ENCODE measurements around the gene POLR3K. TPM values are rescaled to one million over a fixed set of nuclear protein-coding genes. Genes with fewer than 3 reads are reported as not detected.

The POLR3K gene
- total RNA-seq, 1 experiment from 2014 or later = 29.3 TPM

- ChIA-PET CTCF (no interaction called here), POLR2A (no interaction called here)
- H3K27me3 ChIP-seq (replicated peaks; ENCODE audit: control insufficient read depth, insufficient read depth, low read length) = no peaks in the 10 kb centered on the region
- H3K36me3 Mint-ChIP-seq (ENCODE audit: insufficient read depth, unreplicated experiment) = peaks cover 32% of the 10 kb centered on the region
- H3K4me1 ChIP-seq = no peaks in the 10 kb centered on the region
- no peak overlapping the region for H3K27ac Mint-ChIP-seq (ENCODE audit: unreplicated experiment)
- no peak overlapping the region for H3K4me3 ChIP-seq (ENCODE audit: low read depth, low read length)
- no peaks in the 10 kb centered on the region for H3K27me3 Mint-ChIP-seq (ENCODE audit: insufficient read depth, unreplicated experiment)
- H3K36me3 ChIP-seq (ENCODE audit: control insufficient read depth, insufficient read depth, low read length) = no peaks in the 10 kb centered on the region; the same call in none of the 2 replicates
- DNase-seq = no peak
- H3K9me3 Mint-ChIP-seq (ENCODE audit: unreplicated experiment) = no peaks in the 10 kb centered on the region
- BruUV-seq (replicated peaks) = no TSS peak
- TF ChIP-seq, protein P1, sequence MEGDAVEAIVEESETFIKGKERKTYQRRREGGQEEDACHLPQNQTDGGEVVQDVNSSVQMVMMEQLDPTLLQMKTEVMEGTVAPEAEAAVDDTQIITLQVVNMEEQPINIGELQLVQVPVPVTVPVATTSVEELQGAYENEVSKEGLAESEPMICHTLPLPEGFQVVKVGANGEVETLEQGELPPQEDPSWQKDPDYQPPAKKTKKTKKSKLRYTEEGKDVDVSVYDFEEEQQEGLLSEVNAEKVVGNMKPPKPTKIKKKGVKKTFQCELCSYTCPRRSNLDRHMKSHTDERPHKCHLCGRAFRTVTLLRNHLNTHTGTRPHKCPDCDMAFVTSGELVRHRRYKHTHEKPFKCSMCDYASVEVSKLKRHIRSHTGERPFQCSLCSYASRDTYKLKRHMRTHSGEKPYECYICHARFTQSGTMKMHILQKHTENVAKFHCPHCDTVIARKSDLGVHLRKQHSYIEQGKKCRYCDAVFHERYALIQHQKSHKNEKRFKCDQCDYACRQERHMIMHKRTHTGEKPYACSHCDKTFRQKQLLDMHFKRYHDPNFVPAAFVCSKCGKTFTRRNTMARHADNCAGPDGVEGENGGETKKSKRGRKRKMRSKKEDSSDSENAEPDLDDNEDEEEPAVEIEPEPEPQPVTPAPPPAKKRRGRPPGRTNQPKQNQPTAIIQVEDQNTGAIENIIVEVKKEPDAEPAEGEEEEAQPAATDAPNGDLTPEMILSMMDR (IDR thresholded peaks at IDR 0.05; ENCODE audit: insufficient read depth in 1 of 2, low read depth in 1 of 2, low read length in 1 of 2, severe bottlenecking in 1 of 2, unreplicated experiment in 1 of 2) = no peak
- H3K4me1 Mint-ChIP-seq (ENCODE audit: low read depth, unreplicated experiment) = no peaks in the 10 kb centered on the region
- H3K4me3 Mint-ChIP-seq (ENCODE audit: unreplicated experiment) = no peak overlapping the region
- no peaks in the 10 kb centered on the region for H3K9me3 ChIP-seq
- intact Hi-C loops (cut with micrococcal nuclease; ENCODE audit: unreplicated experiment) = no loop called here
These were observed 9.6 kb upstream of the POLR3K start for GRCh38 chr16:62968-63391.

GRCh38 chr16:62283-62967, 9.0 kb upstream of the POLR3K start:
- ChIA-PET POLR2A (no interaction called here), CTCF (no interaction called here)
- BruUV-seq (replicated peaks) = no TSS peak
- intact Hi-C loops (cut with micrococcal nuclease; ENCODE audit: unreplicated experiment) = no loop called here
- H3K4me1 Mint-ChIP-seq (ENCODE audit: low read depth, unreplicated experiment) = no peaks in the 10 kb centered on the region
- TF ChIP-seq, protein P1 (IDR thresholded peaks at IDR 0.05; ENCODE audit: insufficient read depth in 1 of 2, low read depth in 1 of 2, low read length in 1 of 2, severe bottlenecking in 1 of 2, unreplicated experiment in 1 of 2) = no peak
- H3K4me3 Mint-ChIP-seq (ENCODE audit: unreplicated experiment) = no peak overlapping the region
- Histone ChIP-seq H3K27me3 (replicated peaks; ENCODE audit: control insufficient read depth, insufficient read depth, low read length) (no peaks in the 10 kb centered on the region), H3K4me3 (ENCODE audit: low read depth, low read length) (no peak overlapping the region), H3K9me3 (no peaks in the 10 kb centered on the region), H3K4me1 (no peaks in the 10 kb centered on the region), H3K36me3 (ENCODE audit: control insufficient read depth, insufficient read depth, low read length) (no peaks in the 10 kb centered on the region; the same call in none of the 2 replicates)
- no peaks in the 10 kb centered on the region for H3K27me3 Mint-ChIP-seq (ENCODE audit: insufficient read depth, unreplicated experiment)
- H3K36me3 Mint-ChIP-seq (ENCODE audit: insufficient read depth, unreplicated experiment) = peaks cover 36% of the 10 kb centered on the region
- DNase-seq = no peak
- H3K9me3 Mint-ChIP-seq (ENCODE audit: unreplicated experiment) = no peaks in the 10 kb centered on the region
- no peak overlapping the region for H3K27ac Mint-ChIP-seq (ENCODE audit: unreplicated experiment)

GRCh38 chr16:61879-62281, 8.5 kb upstream of the POLR3K start:
- POLR2A ChIA-PET = no interaction called here
- Mint-ChIP-seq H3K9me3 (ENCODE audit: unreplicated experiment) (no peaks in the 10 kb centered on the region), H3K4me1 (ENCODE audit: low read depth, unreplicated experiment) (no peaks in the 10 kb centered on the region), H3K27me3 (ENCODE audit: insufficient read depth, unreplicated experiment) (no peaks in the 10 kb centered on the region), H3K4me3 (ENCODE audit: unreplicated experiment) (no peak overlapping the region), H3K27ac (ENCODE audit: unreplicated experiment) (no peak overlapping the region), H3K36me3 (ENCODE audit: insufficient read depth, unreplicated experiment) (peaks cover 36% of the 10 kb centered on the region)
- no peaks in the 10 kb centered on the region for H3K27me3 ChIP-seq (replicated peaks; ENCODE audit: control insufficient read depth, insufficient read depth, low read length)
- H3K4me1 ChIP-seq = no peaks in the 10 kb centered on the region
- no TSS peak for BruUV-seq (replicated peaks)
- DNase-seq = no peak
- CTCF ChIA-PET = no interaction called here
- H3K36me3 ChIP-seq (ENCODE audit: control insufficient read depth, insufficient read depth, low read length) = no peaks in the 10 kb centered on the region; the same call in none of the 2 replicates
- no peak overlapping the region for H3K4me3 ChIP-seq (ENCODE audit: low read depth, low read length)
- no peaks in the 10 kb centered on the region for H3K9me3 ChIP-seq
- intact Hi-C loops (cut with micrococcal nuclease; ENCODE audit: unreplicated experiment) = no loop called here
- TF ChIP-seq, protein P1 (IDR thresholded peaks at IDR 0.05; ENCODE audit: insufficient read depth in 1 of 2, low read depth in 1 of 2, low read length in 1 of 2, severe bottlenecking in 1 of 2, unreplicated experiment in 1 of 2) = no peak

Measured in Caco-2 (cell line).